ENCODE results near the gene EPB41. TPM values are rescaled to one million over a fixed set of nuclear protein-coding genes. Genes with fewer than 3 reads are reported as not detected.

Gene EPB41
- total and polyA plus RNA-seq, 2 of the 8 experiments (the other 6 are each of a cell fraction or from before 2014, with no cell fraction given) = 36.7 to 109 TPM

DNA sequence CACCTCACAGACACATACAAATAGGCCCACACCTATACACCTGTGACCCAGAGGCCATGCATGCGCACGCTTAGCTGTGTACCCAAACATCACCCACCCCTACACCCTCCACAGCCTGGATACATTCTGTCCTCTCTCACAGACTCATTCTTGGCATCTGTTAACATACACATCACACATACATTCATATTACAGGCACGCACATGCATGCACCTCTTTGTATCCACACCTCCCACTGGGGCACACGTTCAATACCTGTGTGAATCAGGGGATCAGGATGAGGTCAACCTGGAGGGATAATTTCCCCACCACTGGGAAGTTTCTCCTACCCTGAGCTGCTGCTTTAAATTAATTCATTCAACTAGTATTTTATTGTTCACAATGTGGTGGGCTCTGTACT, 35.6 kb upstream of the EPB41 start (continued):
- TF ChIP-seq SUZ12 (IDR thresholded peaks at IDR 0.05; ENCODE audit: low read length) (no peak), KDM1A (IDR thresholded peaks at IDR 0.05; ENCODE audit: borderline replicate concordance, low read length) (no peak), SP2 (IDR thresholded peaks at IDR 0.05; ENCODE audit: low read length) (no peak), TEAD4 (IDR thresholded peaks at IDR 0.05; ENCODE audit: low read depth, low read length) (no peak)
